GM12801 (cell line): ENCODE data around the gene ETV5.

Experiments
- CTCF ChIP-seq: IDR thresholded peaks from one replicate; pipeline ENCODE4 v1.5.1; 2011; ENCODE audit warnings: control low read depth; ENCODE audit not compliant: insufficient read length; ENCODE audit errors: extremely low read depth

ETV5 gene

GRCh38 chr3:186059192-186059591 lies 49.7 kb downstream of the ETV5 start:
- TF ChIP-seq CTCF = no peak

GRCh38 chr3:186058225-186058624 lies 50.7 kb downstream of the ETV5 start:
- TF ChIP-seq CTCF = no peak

GRCh38 chr3:186057594-186057993 lies 51.3 kb downstream of the ETV5 start:
- TF ChIP-seq CTCF = no peak

GRCh38 chr3:186054792-186055352 lies 54.0 kb downstream of the ETV5 start:
- no peak for TF ChIP-seq CTCF

- TF ChIP-seq CTCF = no peak
Observed at GRCh38 chr3:186053954-186054791, 54.7 kb downstream of the ETV5 start.

GRCh38 chr3:186052096-186052840 lies 56.6 kb downstream of the ETV5 start:
- no peak for TF ChIP-seq CTCF

- TF ChIP-seq CTCF = no peak
Observed at GRCh38 chr3:186049001-186049400, 59.9 kb downstream of the ETV5 start.
